Left colon (tissue), 2 donors: Measurements from ENCODE around the gene LHFPL6. TPM values are rescaled to one million over a fixed set of nuclear protein-coding genes. Genes with fewer than 3 reads are reported as not detected.

Experiments
- ATAC-seq: fragments of 200-7000 bp; cut with Tn5 transposase; one replicate; pipeline ENCODE4 v1.9.1; 2020; ENCODE audit warnings: mild to moderate bottlenecking, moderate library complexity
- DNase-seq, 2 donors: peaks; one replicate each; pipeline ENCODE4 v3.0.0-alpha.2; 2020
- intact Hi-C, 2 donors: fragments of 100-400 bp; cut with DNase I in 1 of 2; cut with micrococcal nuclease in 1 of 2; formaldehyde crosslinking; loops; one replicate each; pipeline versions ENCODE4 v1.11.2 to v1.14.0; 2022; cut with DNase I, micrococcal nuclease
- total RNA-seq, 2 donors: library from RNA; stranded (reverse); fragmentation: NEBNext Ultra II Directional; extraction: Animal tissue kit (Norgen Biotek cat#: 25700); gene quantifications; one replicate each; pipeline ENCODE4 v1.2.1, GENCODE V29; 2021
- donor health status: DM: no; HTN: no; CAD: no.
- donor health status: DM: yes; HTN: yes; CAD: no.

Gene LHFPL6
- total RNA-seq, 2 donors from 2014 or later: 7.0 to 11.8 TPM

- DNase-seq (no peak), ATAC-seq (no peak)
- intact Hi-C loops: no loop called here
Observed at GRCh38 chr13:39565036-39565949, 37.7 kb downstream of the LHFPL6 start.

- ATAC-seq: no peak
- DNase-seq: no peak
- intact Hi-C loops: no loop called here
Observed at GRCh38 chr13:39563470-39563735, 39.6 kb downstream of the LHFPL6 start.

- ATAC-seq: no peak
- intact Hi-C loops: no loop called here
Observed at GRCh38 chr13:39561971-39562370, 41.0 kb downstream of the LHFPL6 start.

GRCh38 chr13:39559847-39560246, 43.1 kb downstream of the LHFPL6 start:
- intact Hi-C loops: no loop called here
- DNase-seq (no peak), ATAC-seq (no peak)

More at GRCh38 chr13:39561971-39562370, 41.0 kb downstream of the LHFPL6 start:
- DNase-seq: no peak

DNA sequence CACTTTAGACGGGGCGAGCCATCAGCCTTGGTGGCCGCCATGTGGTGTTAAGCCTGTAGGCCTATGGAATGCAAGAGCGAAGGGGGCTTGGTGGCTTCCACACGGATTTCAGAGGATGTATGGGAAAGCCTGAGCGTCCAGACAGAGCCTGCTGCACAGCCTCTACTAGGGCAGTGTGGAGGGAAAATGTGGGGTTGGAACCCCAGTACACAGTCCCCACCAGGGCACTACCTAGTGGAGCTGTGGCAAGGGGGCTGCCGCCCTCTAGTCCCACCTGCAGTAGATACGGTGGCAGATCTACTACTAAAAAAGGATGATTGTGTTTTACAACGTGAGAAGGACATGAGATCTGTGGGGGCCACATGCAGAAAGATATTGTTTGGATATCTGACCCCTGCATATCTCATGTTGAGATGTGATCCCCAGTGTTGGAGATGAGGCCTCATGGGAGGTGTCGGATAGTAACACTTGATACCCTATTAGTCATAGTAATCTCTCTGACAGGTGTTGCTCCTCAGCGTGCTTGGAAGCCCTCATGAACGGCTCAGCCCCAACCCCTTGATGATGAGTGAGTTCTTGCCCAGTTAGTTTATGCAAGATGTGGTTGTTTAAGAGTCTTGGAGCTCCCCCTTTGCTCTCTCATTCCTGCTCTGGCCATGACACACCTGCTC, 45.6 kb downstream of the LHFPL6 start:
- intact Hi-C loops: no loop called here
- ATAC-seq (no peak), DNase-seq (no peak)

DNA sequence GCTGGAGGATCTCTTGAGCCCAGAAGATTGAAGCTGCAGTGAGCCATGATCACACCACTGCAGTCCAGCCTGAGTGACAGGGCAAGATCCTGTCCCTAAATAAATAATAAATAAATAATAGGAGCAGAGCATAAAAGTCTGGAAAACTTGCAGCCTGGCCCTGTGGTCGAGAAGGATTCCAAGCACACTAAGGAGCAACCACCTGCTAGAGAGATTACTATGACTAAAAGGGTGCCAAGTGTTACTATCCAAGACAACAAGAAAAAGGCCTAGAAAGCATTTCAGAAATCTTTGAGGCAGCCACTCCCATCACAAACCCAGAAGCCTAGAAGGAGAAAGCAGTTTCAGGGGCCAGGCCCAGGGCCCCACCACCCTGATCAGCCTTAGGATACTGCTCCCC, 46.1 kb downstream of the LHFPL6 start:
- intact Hi-C loops: no loop called here
- ATAC-seq (no peak), DNase-seq (no peak)

GRCh38 chr13:39554371-39554770, 48.6 kb downstream of the LHFPL6 start:
- ATAC-seq: no peak
- DNase-seq: no peak
- intact Hi-C loops: no loop called here

DNA sequence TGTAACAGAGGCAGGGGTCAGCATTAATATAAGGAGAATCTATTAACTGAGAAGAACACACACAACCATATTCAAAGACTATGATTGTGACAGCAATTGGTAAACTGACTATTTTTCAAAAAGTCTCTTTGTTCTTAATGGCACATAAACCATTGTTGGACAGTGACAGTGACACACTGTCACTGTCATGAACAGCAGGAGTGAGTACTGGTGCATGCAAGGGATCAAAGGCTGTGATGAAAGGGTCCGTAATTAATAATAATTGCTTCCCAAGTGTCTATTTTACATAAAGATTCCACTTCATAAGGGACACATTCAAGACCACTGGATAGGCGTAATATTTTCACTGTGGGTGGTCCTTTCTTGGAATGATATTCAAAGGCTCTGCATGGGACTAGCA, 50.7 kb downstream of the LHFPL6 start:
- DNase-seq (no peak), ATAC-seq (no peak)
- intact Hi-C loops: no loop called here

- ATAC-seq (no peak), DNase-seq (no peak)
- intact Hi-C loops: no loop called here
Observed at GRCh38 chr13:39550931-39551330, 52.1 kb downstream of the LHFPL6 start.

- ATAC-seq (no peak), DNase-seq (no peak)
- intact Hi-C loops: no loop called here
Observed at GRCh38 chr13:39547108-39547507, 55.9 kb downstream of the LHFPL6 start.

DNA sequence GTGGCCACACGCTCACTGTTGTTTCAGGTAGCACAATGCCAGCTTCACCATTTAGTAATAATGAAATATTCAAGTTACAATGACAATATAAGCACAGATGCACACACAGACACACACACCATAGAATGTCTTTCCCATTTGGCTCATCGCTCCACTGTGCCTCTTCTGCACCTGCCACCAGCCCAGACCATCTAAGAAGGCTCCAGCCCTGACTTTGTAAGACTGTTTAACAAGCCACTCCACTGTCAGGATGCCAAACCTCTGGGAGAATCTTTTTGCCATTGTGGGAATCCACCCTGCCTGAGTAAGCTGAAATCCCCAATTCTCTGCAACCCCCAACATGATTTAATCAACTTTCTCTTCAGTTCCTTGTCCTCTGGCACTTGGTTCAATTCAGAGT, 60.6 kb downstream of the LHFPL6 start:
- ATAC-seq (no peak), DNase-seq (no peak)
- intact Hi-C loops: no loop called here

GRCh38 chr13:39540929-39541605, 61.9 kb downstream of the LHFPL6 start:
- intact Hi-C loops: no loop called here
- ATAC-seq: no peak

DNA sequence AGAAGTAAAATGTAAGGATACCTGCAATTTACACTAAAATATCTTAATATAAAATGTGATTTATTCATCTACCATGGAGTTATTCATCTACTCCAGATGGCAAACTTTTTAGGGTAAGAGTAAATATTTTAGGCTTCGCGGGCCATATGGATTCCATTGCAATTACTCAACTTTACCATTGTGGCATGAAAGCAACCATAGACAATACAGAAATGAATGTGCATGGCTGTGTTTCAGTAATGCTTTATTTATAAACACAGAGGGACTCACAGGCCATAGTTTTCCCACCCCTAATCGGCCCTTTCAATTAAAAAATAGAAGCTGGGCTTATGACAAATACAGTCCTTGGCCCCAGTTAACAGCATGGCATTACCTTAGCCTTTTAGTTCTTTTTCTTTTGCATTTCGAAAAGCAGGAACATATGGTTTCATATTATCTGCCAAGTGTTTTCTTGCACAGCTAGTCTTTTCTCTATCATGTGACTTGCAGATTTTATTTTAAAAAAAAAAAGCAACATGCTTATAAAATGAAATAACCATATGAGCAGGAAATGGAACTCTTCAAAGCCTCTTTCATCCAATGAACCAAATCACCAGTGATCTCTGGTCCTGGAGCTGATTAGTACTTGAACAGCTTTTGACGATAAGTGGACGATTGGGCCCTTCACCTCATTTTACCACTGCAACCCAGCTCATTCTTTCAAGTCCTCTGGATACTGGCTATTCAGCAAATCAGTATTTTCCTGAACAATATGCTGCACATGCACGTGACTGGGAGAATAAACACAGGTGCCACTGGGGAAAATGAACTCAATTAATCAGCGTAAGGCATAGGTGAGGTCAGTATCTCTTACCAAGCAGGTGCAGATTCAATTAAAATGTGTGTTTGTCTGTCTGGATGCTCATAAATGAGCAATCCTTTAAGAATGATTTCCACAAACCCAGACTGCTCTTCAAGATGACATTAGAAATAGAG, 63.9 kb downstream of the LHFPL6 start:
- ATAC-seq (no peak), DNase-seq (no peak)
- intact Hi-C loops: no loop called here

More at GRCh38 chr13:39540929-39541605, 61.9 kb downstream of the LHFPL6 start:
- no peak for DNase-seq

- intact Hi-C loops: no loop called here
- DNase-seq (no peak), ATAC-seq (no peak)
Observed at GRCh38 chr13:39536906-39537305, 66.1 kb downstream of the LHFPL6 start.

GRCh38 chr13:39536274-39536673, 66.7 kb downstream of the LHFPL6 start:
- no peak for ATAC-seq
- intact Hi-C loops: no loop called here
- DNase-seq: no peak

DNA sequence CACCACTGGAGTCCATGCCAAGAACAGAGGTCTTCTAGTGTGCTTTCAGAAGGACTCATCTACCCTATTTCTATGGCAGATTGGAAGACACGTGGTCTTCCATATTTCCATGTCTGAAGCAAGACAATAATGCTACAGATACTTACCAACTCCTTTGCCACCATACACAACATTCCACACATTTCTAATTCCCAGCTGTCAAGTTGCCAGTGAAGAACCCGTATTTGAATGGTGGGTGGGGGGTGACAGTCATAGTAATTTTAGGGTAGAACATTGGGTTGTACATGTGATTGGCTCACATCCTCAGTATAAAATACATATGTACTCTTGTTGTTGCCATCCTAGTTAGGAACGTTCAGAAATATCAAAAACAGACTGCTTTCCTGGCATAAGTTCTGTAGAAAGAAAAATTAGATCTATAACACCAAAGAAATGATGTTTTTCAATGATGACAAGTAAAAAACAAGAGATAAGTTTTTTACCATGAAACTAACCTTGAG, 69.3 kb downstream of the LHFPL6 start:
- ATAC-seq: no peak
- DNase-seq: no peak
- intact Hi-C loops: no loop called here

- ATAC-seq: no peak
Observed at GRCh38 chr13:39531646-39532045, 71.3 kb downstream of the LHFPL6 start.

GRCh38 chr13:39530916-39531315, 72.1 kb downstream of the LHFPL6 start:
- DNase-seq (no peak), ATAC-seq (no peak)
- intact Hi-C loops: no loop called here

More at GRCh38 chr13:39531646-39532045, 71.3 kb downstream of the LHFPL6 start:
- no peak for DNase-seq
- intact Hi-C loops: no loop called here

DNA sequence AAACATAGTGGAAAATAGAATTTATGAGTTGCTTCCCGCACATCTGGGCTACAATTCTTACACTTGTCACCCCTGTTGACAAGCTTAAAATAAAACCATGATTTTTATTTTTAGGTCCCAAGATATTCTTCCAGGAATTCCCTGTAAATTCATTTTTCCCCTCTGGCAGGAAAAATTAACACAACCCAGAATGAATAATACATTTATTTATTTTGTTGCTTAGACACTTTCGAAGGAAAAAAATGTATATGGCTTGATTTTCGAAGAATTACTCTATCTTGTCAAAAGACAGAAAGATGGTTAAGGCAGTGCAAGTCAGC, 74.4 kb downstream of the LHFPL6 start:
- no peak for ATAC-seq
- DNase-seq: no peak
- intact Hi-C loops: no loop called here
